ENCODE results near the gene MTCL3.

DNA sequence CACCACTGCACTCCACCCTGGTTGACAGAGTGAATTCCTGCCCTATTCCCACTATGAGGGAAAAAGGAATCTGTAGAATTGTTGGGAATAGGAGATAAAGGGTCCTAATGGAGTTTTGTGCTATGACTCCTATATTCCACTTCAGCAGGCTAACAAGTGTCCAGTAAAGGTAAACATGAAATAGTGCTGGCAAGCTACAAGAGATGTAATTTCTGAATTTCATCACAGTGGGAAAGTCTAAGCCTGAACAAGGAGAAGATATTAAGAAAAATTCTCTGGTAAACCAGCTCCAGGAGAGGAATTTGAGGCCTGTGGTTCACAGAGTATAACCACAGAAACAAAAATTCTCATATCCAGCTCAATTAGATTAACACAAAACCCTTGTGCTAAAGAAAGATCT is 47.5 kb upstream of the MTCL3 start:
- TF ChIP-seq, protein P1, sequence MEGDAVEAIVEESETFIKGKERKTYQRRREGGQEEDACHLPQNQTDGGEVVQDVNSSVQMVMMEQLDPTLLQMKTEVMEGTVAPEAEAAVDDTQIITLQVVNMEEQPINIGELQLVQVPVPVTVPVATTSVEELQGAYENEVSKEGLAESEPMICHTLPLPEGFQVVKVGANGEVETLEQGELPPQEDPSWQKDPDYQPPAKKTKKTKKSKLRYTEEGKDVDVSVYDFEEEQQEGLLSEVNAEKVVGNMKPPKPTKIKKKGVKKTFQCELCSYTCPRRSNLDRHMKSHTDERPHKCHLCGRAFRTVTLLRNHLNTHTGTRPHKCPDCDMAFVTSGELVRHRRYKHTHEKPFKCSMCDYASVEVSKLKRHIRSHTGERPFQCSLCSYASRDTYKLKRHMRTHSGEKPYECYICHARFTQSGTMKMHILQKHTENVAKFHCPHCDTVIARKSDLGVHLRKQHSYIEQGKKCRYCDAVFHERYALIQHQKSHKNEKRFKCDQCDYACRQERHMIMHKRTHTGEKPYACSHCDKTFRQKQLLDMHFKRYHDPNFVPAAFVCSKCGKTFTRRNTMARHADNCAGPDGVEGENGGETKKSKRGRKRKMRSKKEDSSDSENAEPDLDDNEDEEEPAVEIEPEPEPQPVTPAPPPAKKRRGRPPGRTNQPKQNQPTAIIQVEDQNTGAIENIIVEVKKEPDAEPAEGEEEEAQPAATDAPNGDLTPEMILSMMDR (IDR thresholded peaks at IDR 0.05): no peak
- TF ChIP-seq POLR2A (IDR thresholded peaks at IDR 0.05) (no peak), POLR2AphosphoS5 (IDR thresholded peaks at IDR 0.05) (no peak)

Data from breast epithelium (tissue), 3 donors.